ENCODE measurements around the gene RGS2.

The RGS2 gene

DNA sequence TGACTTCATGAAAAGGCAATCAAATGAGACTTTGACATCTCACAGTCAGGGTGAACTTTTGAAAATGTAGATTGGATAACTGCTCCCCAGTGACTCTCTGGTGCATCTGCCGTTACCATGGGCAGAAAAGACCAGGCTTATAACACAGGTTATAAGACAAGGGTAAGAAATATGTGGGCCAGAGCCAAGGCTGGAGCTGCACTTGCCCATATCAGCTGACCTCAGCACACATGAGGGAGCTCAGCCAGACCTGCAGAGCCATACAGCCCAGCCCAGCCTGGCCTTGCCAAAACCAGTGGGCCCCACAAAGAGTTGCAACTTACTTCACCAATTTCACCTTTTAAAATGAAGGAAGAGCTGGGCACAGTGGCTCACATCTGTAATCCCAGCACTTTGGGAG lies 11.7 kb upstream of the RGS2 start:
- no peak overlapping the region for H2AFZ ChIP-seq (ENCODE audit: low read length)
- H3K9ac ChIP-seq (ENCODE audit: low read length), result no peak overlapping the region
- H3K4me3 ChIP-seq (ENCODE audit: low read length), result no peak overlapping the region
- no peak overlapping the region for H3K4me2 ChIP-seq (ENCODE audit: low read depth, low read length)
- H3K9me3 ChIP-seq (replicated peaks; ENCODE audit: insufficient read depth, low read length), result no peaks in the 10 kb centered on the region
- H3K27me3 ChIP-seq (replicated peaks; ENCODE audit: insufficient read depth, low read length), result no peaks in the 10 kb centered on the region
- H3K4me1 ChIP-seq (ENCODE audit: low read length), result no peaks in the 10 kb centered on the region
- H3K9me2 ChIP-seq (replicated peaks; ENCODE audit: insufficient read depth, low read length), result no peaks in the 10 kb centered on the region
- no peaks in the 10 kb centered on the region for H4K20me1 ChIP-seq (ENCODE audit: insufficient read depth, low read length)
- no peaks in the 10 kb centered on the region for H3K36me3 ChIP-seq (replicated peaks; ENCODE audit: insufficient read depth, low read length)
- TF ChIP-seq, protein P1, sequence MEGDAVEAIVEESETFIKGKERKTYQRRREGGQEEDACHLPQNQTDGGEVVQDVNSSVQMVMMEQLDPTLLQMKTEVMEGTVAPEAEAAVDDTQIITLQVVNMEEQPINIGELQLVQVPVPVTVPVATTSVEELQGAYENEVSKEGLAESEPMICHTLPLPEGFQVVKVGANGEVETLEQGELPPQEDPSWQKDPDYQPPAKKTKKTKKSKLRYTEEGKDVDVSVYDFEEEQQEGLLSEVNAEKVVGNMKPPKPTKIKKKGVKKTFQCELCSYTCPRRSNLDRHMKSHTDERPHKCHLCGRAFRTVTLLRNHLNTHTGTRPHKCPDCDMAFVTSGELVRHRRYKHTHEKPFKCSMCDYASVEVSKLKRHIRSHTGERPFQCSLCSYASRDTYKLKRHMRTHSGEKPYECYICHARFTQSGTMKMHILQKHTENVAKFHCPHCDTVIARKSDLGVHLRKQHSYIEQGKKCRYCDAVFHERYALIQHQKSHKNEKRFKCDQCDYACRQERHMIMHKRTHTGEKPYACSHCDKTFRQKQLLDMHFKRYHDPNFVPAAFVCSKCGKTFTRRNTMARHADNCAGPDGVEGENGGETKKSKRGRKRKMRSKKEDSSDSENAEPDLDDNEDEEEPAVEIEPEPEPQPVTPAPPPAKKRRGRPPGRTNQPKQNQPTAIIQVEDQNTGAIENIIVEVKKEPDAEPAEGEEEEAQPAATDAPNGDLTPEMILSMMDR (IDR thresholded peaks at IDR 0.05; ENCODE audit: low read length), result no peak
- no peak for TF ChIP-seq EZH2 (optimal IDR thresholded peaks at IDR 0.05; ENCODE audit: low read depth, low read length)
- no peak for TF ChIP-seq EZH2phosphoT487 (IDR thresholded peaks at IDR 0.05; ENCODE audit: low read length)
- no peak overlapping the region for H3K27ac ChIP-seq (ENCODE audit: low read length)
- no peak for DNase-seq
- no peaks in the 10 kb centered on the region for H3K79me2 ChIP-seq (ENCODE audit: low read length)
- no peaks in the 10 kb centered on the region for H3F3A ChIP-seq (ENCODE audit: insufficient read depth, low read length)

DNA sequence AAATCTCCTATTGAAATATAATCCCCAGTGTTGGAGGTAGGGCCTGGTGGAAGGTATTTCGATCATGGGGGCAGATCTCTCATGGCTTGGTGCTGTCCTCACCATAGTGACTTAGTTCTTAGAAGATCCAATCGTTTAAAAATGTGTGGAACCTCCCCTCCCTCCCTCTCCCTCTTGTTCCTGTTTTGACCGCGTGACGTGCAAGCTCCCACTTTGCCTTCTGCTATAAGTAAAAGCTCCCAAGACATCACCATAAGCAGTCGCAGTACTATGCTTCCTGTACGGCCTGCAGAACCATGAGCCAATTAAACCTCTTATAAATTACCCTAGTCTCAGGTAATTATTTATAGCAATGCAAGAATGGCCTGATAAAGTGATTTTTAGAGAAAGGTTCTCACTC lies 10.9 kb upstream of the RGS2 start:
- Histone ChIP-seq H3F3A (ENCODE audit: insufficient read depth, low read length) (no peaks in the 10 kb centered on the region), H3K4me2 (ENCODE audit: low read depth, low read length) (no peak overlapping the region), H3K27me3 (replicated peaks; ENCODE audit: insufficient read depth, low read length) (no peaks in the 10 kb centered on the region), H3K27ac (ENCODE audit: low read length) (no peak overlapping the region), H3K79me2 (ENCODE audit: low read length) (no peaks in the 10 kb centered on the region), H4K20me1 (ENCODE audit: insufficient read depth, low read length) (no peaks in the 10 kb centered on the region), H2AFZ (ENCODE audit: low read length) (no peak overlapping the region), H3K9me2 (replicated peaks; ENCODE audit: insufficient read depth, low read length) (no peaks in the 10 kb centered on the region), H3K9ac (ENCODE audit: low read length) (no peak overlapping the region), H3K36me3 (replicated peaks; ENCODE audit: insufficient read depth, low read length) (no peaks in the 10 kb centered on the region), H3K9me3 (replicated peaks; ENCODE audit: insufficient read depth, low read length) (no peaks in the 10 kb centered on the region), H3K4me1 (ENCODE audit: low read length) (no peaks in the 10 kb centered on the region), H3K4me3 (ENCODE audit: low read length) (no peak overlapping the region)
- TF ChIP-seq, protein P1 (IDR thresholded peaks at IDR 0.05; ENCODE audit: low read length), result no peak
- TF ChIP-seq EZH2phosphoT487 (IDR thresholded peaks at IDR 0.05; ENCODE audit: low read length), result no peak
- no peak for DNase-seq

DNA sequence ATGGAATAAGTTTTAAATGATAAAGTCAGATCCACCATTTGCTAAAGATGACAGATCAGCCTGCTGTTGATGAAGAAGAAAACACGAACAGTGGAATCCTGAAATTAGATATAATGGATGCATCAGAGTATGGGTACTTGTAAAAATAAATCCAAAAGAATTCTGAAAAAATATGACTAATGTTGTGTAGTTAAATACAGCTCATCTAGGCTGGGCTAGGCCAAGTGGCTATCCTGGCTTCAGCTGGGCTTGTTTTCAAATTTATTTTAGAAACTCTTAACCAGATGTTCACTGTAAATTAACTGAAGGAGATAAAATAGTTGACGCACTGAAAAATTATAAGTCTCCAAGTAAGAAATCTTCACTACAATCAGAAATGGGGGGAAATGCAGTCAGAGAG lies 7.4 kb upstream of the RGS2 start:
- Histone ChIP-seq H3K79me2 (ENCODE audit: low read length) (no peaks in the 10 kb centered on the region), H3K9ac (ENCODE audit: low read length) (no peak overlapping the region), H2AFZ (ENCODE audit: low read length) (no peak overlapping the region), H3K27ac (ENCODE audit: low read length) (no peak overlapping the region), H3F3A (ENCODE audit: insufficient read depth, low read length) (no peaks in the 10 kb centered on the region), H3K9me3 (replicated peaks; ENCODE audit: insufficient read depth, low read length) (no peaks in the 10 kb centered on the region), H3K4me1 (ENCODE audit: low read length) (no peaks in the 10 kb centered on the region), H4K20me1 (ENCODE audit: insufficient read depth, low read length) (no peaks in the 10 kb centered on the region), H3K36me3 (replicated peaks; ENCODE audit: insufficient read depth, low read length) (no peaks in the 10 kb centered on the region), H3K9me2 (replicated peaks; ENCODE audit: insufficient read depth, low read length) (no peaks in the 10 kb centered on the region), H3K4me3 (ENCODE audit: low read length) (no peak overlapping the region), H3K4me2 (ENCODE audit: low read depth, low read length) (no peak overlapping the region), H3K27me3 (replicated peaks; ENCODE audit: insufficient read depth, low read length) (no peaks in the 10 kb centered on the region)
- TF ChIP-seq, protein P1 (IDR thresholded peaks at IDR 0.05; ENCODE audit: low read length), result no peak
- TF ChIP-seq EZH2 (optimal IDR thresholded peaks at IDR 0.05; ENCODE audit: low read depth, low read length), result no peak
- TF ChIP-seq EZH2phosphoT487 (IDR thresholded peaks at IDR 0.05; ENCODE audit: low read length), result no peak
- no peak for DNase-seq
